Calu3 (cell line): ENCODE measurements around the gene ZNF668. TPM values are rescaled to one million over a fixed set of nuclear protein-coding genes. Genes with fewer than 3 reads are reported as not detected.

Experiments
- BruUV-seq: library from RNA; stranded (reverse); fragments of 400-500 nt; replicated peaks from 2 replicates; lab custom pipeline; 2021; lab: Mats Ljungman, UMichigan
- CTCF ChIA-PET: fragments of 300-600 bp; sonication (Branson Sonifier 250); formaldehyde crosslinking; loops from one replicate; lab custom pipeline; 2022; ENCODE audit warnings: antibody characterized with exemption; lab: Charles Lee
- DNase-seq: peaks from one replicate; pipeline ENCODE4 v3.0.0; 2022
- H3K27ac Mint-ChIP-seq: one replicate; pipeline ENCODE4 v1.8.0; 2022; ENCODE audit warnings: mixed read lengths; ENCODE audit not compliant: unreplicated experiment
- H3K27me3 Mint-ChIP-seq: one replicate; pipeline ENCODE4 v1.8.0; 2022; ENCODE audit warnings: mixed read lengths; ENCODE audit not compliant: unreplicated experiment
- H3K36me3 Mint-ChIP-seq: one replicate; pipeline ENCODE4 v1.8.0; 2022; ENCODE audit warnings: mild to moderate bottlenecking, moderate library complexity, mixed read lengths; ENCODE audit not compliant: insufficient read depth, unreplicated experiment
- H3K4me1 Mint-ChIP-seq: one replicate; pipeline ENCODE4 v1.8.0; 2022; ENCODE audit warnings: mild to moderate bottlenecking, low read depth, mixed read lengths; ENCODE audit not compliant: unreplicated experiment
- H3K4me3 Mint-ChIP-seq: one replicate; pipeline ENCODE4 v1.8.0; 2022; ENCODE audit warnings: mild to moderate bottlenecking, low read depth, moderate library complexity, mixed read lengths; ENCODE audit not compliant: unreplicated experiment
- H3K9me3 Mint-ChIP-seq: one replicate; pipeline ENCODE4 v1.8.0; 2022; ENCODE audit warnings: low read depth, mixed read lengths; ENCODE audit not compliant: unreplicated experiment
- intact Hi-C: fragments of 100-400 bp; cut with micrococcal nuclease; formaldehyde crosslinking; loops from one replicate; pipeline ENCODE4 v1.10.0; 2022; ENCODE audit not compliant: unreplicated experiment
- total RNA-seq: library from RNA; stranded (reverse); gene quantifications from 2 replicates; pipeline ENCODE4 v1.2.3, GENCODE V29; 2022
- TF ChIP-seq, protein P1 (sequence below): fragments of 200-600 bp; IDR thresholded peaks from one replicate; pipeline ENCODE4 v1.8.0; 2022; ENCODE audit warnings: antibody characterized with exemption; ENCODE audit not compliant: unreplicated experiment

Gene ZNF668
- total RNA-seq, 1 experiment from 2014 or later = 12.5 TPM

DNA sequence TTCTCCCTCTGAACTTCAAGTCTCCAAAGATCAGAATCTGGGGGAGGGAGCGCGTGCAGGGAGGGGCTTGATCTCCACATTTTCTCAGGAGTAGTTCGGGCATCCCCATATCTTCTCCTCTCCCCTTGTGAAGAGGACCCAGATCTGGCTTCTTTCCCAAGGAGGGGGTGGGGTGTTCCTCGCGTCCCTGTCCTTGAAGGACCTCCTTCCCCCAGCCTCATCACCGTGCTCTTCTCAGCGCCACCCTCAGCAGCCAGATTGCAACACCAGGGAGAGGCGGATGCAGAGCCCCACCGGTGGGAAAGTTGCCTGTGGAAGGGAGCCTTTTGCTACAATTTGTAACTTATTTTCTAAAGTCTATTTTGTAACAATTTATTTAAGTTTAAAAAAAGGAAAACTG lies 9.0 kb upstream of the ZNF668 start:
- no peak for DNase-seq
- Mint-ChIP-seq H3K4me1 (no peaks in the 10 kb centered on the region), H3K27me3 (no peaks in the 10 kb centered on the region), H3K9me3 (no peaks in the 10 kb centered on the region), H3K36me3 (peaks cover 45% of the 10 kb centered on the region), H3K27ac (no peak overlapping the region), H3K4me3 (no peak overlapping the region)
- CTCF ChIA-PET = no interaction called here
- intact Hi-C loops = no loop called here
- no TSS peak for BruUV-seq
- TF ChIP-seq, protein P1, sequence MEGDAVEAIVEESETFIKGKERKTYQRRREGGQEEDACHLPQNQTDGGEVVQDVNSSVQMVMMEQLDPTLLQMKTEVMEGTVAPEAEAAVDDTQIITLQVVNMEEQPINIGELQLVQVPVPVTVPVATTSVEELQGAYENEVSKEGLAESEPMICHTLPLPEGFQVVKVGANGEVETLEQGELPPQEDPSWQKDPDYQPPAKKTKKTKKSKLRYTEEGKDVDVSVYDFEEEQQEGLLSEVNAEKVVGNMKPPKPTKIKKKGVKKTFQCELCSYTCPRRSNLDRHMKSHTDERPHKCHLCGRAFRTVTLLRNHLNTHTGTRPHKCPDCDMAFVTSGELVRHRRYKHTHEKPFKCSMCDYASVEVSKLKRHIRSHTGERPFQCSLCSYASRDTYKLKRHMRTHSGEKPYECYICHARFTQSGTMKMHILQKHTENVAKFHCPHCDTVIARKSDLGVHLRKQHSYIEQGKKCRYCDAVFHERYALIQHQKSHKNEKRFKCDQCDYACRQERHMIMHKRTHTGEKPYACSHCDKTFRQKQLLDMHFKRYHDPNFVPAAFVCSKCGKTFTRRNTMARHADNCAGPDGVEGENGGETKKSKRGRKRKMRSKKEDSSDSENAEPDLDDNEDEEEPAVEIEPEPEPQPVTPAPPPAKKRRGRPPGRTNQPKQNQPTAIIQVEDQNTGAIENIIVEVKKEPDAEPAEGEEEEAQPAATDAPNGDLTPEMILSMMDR = no peak

DNA sequence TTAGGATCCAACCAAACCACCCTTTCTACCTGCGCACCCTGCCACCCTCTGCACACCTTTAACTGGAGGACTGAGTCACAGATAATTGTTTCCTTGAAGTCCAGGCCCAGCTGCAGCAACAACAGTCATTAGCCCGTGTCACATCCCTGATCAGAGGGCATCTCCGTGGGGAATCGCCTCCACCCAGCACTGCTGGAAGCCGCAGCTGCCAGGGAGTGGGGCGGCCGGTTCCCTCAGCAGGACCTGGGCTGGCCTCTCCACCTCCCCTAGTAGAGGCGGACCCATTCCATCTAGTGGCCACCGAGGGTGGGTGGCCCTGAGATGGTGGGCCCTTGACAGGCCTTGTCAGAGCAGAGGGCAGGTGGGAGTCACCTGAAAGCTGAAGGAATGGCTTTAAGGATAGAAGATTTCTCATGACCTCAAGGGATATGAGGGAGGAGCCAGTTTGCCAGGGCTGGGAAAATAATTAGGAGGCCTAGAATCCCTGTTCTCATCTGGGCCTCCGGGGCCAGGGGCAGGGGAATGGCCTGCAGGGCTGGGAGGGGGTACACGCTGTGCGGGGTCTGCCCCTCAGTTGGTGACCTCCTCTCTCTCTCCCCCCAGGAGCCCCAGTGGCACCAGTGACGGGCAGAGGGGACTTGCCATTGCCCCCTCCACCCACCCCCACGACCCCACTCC lies 8.5 kb upstream of the ZNF668 start:
- no peak for DNase-seq
- CTCF ChIA-PET = no interaction called here

DNA sequence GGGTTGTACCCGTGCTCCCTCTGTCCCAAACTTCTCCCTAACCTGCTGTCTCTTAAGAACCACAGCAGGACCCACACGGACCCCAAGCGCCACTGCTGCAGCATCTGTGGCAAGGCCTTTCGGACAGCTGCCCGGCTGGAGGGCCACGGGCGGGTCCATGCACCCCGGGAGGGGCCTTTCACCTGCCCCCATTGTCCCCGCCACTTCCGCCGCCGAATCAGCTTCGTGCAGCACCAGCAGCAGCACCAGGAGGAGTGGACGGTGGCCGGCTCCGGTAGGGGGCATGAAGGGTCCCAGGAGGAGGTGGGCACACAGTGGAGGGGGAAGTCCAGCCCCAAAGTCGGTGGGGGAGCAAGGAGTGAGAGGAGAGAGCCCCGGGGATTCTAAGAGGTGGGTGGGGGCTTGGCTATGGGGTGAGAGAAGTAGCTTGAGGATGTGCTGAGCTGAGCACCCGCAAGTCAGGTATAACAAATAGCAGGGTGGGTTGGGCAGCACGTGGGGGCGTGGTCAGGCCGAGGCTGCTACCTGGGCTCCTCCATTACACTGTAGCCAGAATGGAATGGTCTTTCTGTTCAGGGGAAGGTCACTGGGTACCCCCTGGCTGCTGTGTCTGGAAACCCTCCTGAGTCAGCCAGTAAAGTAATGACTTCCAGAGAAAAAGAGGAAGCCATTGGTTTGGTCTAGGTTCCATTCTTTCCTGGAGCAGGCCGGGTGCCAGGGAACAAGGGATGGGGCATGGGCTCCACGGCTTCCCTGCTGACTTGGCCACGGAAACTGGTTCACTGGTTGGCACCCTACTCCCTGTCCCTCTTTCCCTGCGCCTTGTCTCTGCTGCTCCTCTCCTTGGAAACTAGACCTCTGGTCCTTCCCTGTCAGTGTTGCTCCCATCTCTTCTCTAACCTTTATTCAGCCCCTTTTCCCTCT lies 7.7 kb upstream of the ZNF668 start:
- intact Hi-C loops = no loop called here
- no peak for DNase-seq
- H3K27me3 Mint-ChIP-seq = no peaks in the 10 kb centered on the region
- CTCF ChIA-PET = no interaction called here
- TF ChIP-seq, protein P1 = no peak
- BruUV-seq = no TSS peak
- no peaks in the 10 kb centered on the region for H3K4me1 Mint-ChIP-seq
- peaks cover 50% of the 10 kb centered on the region for H3K36me3 Mint-ChIP-seq
- H3K27ac Mint-ChIP-seq = peak overlapping the region; percentile 20
- H3K9me3 Mint-ChIP-seq = no peaks in the 10 kb centered on the region
- H3K4me3 Mint-ChIP-seq = no peak overlapping the region

More for the DNA sequence above, 8.5 kb upstream of the ZNF668 start:
- no peak overlapping the region for H3K27ac Mint-ChIP-seq
- peaks cover 50% of the 10 kb centered on the region for H3K36me3 Mint-ChIP-seq
- H3K9me3 Mint-ChIP-seq = no peaks in the 10 kb centered on the region
- no peaks in the 10 kb centered on the region for H3K4me1 Mint-ChIP-seq
- no peak overlapping the region for H3K4me3 Mint-ChIP-seq
- no peaks in the 10 kb centered on the region for H3K27me3 Mint-ChIP-seq
- no TSS peak for BruUV-seq
- TF ChIP-seq, protein P1 = no peak
- intact Hi-C loops = no loop called here

DNA sequence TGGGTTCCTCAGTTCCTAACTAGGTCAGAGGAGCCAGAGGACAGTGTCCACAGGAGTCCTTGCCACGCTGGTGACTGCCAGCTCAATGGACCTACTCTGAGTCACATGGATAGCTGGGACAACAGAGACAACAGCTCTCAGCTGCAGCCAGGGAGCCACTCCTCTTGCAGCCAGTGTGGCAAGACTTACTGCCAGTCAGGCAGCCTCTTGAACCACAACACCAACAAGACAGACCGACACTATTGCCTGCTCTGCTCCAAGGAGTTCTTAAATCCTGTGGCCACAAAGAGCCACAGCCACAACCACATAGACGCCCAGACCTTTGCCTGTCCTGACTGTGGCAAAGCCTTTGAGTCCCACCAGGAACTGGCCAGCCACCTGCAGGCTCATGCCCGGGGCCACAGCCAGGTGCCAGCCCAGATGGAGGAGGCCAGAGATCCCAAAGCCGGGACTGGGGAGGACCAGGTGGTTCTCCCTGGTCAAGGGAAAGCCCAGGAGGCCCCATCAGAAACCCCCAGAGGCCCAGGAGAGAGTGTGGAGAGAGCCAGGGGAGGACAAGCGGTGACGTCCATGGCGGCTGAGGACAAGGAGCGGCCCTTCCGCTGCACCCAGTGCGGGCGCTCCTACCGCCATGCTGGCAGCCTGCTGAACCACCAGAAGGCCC lies 6.8 kb upstream of the ZNF668 start:
- DNase-seq = no peak
- Mint-ChIP-seq H3K36me3 (peaks cover 55% of the 10 kb centered on the region), H3K4me1 (no peaks in the 10 kb centered on the region), H3K9me3 (no peaks in the 10 kb centered on the region), H3K27me3 (no peaks in the 10 kb centered on the region), H3K4me3 (no peak overlapping the region), H3K27ac (peak overlapping the region; percentile 20)
- TF ChIP-seq, protein P1 = no peak
- BruUV-seq = no TSS peak
- intact Hi-C loops = no loop called here
- CTCF ChIA-PET = no interaction called here
